Measurements from ENCODE around the gene ACOXL. TPM values are rescaled to one million over a fixed set of nuclear protein-coding genes. Genes with fewer than 3 reads are reported as not detected.

Gene ACOXL
- total RNA-seq, 3 donors from 2014 or later (not counting 1 experiment from before 2014, with no cell fraction given), result not detected

GRCh38 chr2:110751642-110752041 is 19.3 kb downstream of the ACOXL start:
- intact Hi-C loops (cut with micrococcal nuclease), result no loop called here
- 89% methylated on average over 1 of the region's 3 CpGs for WGBS (ENCODE audit: insufficient coverage)
- Histone ChIP-seq H3K27ac (ENCODE audit: low read length) (no peak overlapping the region), H3K27me3 (ENCODE audit: control insufficient read depth, insufficient read depth, low read length) (peaks cover 5% of the 10 kb centered on the region), H3K4me1 (ENCODE audit: control insufficient read depth, insufficient read depth, low read length) (peaks cover 13% of the 10 kb centered on the region), H3K36me3 (ENCODE audit: control insufficient read depth, insufficient read depth, low read length) (no peaks in the 10 kb centered on the region), H3K4me3 (ENCODE audit: low read length) (no peak overlapping the region), H3K9me3 (ENCODE audit: control insufficient read depth, insufficient read depth, low read length) (no peaks in the 10 kb centered on the region)
- Mint-ChIP-seq H3K27me3 (ENCODE audit: low read depth in 2 of 2) (peaks cover 21 to 25% of the 10 kb centered on the region in 2 donors), H3K9me3 (no peaks in the 10 kb centered on the region), H3K4me1 (peaks cover 12 to 18% of the 10 kb centered on the region in 2 donors), H3K36me3 (no peaks in the 10 kb centered on the region), H3K27ac (no peak overlapping the region), H3K4me3 (no peak overlapping the region)
- DNase-seq, result no peak
- TF ChIP-seq, protein P1, sequence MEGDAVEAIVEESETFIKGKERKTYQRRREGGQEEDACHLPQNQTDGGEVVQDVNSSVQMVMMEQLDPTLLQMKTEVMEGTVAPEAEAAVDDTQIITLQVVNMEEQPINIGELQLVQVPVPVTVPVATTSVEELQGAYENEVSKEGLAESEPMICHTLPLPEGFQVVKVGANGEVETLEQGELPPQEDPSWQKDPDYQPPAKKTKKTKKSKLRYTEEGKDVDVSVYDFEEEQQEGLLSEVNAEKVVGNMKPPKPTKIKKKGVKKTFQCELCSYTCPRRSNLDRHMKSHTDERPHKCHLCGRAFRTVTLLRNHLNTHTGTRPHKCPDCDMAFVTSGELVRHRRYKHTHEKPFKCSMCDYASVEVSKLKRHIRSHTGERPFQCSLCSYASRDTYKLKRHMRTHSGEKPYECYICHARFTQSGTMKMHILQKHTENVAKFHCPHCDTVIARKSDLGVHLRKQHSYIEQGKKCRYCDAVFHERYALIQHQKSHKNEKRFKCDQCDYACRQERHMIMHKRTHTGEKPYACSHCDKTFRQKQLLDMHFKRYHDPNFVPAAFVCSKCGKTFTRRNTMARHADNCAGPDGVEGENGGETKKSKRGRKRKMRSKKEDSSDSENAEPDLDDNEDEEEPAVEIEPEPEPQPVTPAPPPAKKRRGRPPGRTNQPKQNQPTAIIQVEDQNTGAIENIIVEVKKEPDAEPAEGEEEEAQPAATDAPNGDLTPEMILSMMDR (IDR thresholded peaks at IDR 0.05), result no peak
- ATAC-seq, result no peak

DNA sequence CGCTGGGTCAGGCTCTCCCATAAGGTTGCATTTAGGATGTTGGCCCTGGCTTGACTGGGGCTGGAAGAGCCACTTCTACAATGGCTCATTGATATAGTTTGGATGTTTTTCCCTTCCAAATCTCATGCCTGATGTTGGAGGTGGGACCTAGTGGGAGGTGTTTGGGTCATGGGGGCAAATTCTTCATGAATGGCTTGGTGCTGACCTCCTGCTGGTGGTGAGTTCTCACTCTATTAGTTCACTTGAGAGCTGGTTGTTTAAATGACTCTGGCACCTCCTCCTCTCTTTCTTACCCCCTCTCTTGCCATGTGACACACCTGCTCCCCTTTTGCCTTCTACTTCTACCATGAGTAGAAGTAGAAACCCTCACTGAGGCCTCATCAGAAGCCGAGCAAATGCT is 20.5 kb downstream of the ACOXL start:
- Mint-ChIP-seq H3K4me1 (peaks cover 10% of the 10 kb centered on the region in 2 donors), H3K27me3 (ENCODE audit: low read depth in 2 of 2) (peaks cover 25 to 27% of the 10 kb centered on the region in 2 donors), H3K4me3 (no peak overlapping the region), H3K27ac (no peak overlapping the region), H3K9me3 (no peaks in the 10 kb centered on the region), H3K36me3 (no peaks in the 10 kb centered on the region)
- H3K4me3 ChIP-seq (ENCODE audit: low read length), result no peak overlapping the region
- no peaks in the 10 kb centered on the region for H3K36me3 ChIP-seq (ENCODE audit: control insufficient read depth, insufficient read depth, low read length)
- no peak for ATAC-seq
- TF ChIP-seq, protein P1 (IDR thresholded peaks at IDR 0.05), result no peak
- H3K4me1 ChIP-seq (ENCODE audit: control insufficient read depth, insufficient read depth, low read length), result peaks cover 8% of the 10 kb centered on the region
- intact Hi-C loops (cut with micrococcal nuclease), result no loop called here
- WGBS (ENCODE audit: insufficient coverage), result 86% methylated on average over 2 of the region's 2 CpGs
- H3K9me3 ChIP-seq (ENCODE audit: control insufficient read depth, insufficient read depth, low read length), result no peaks in the 10 kb centered on the region
- H3K27me3 ChIP-seq (ENCODE audit: control insufficient read depth, insufficient read depth, low read length), result peaks cover 2% of the 10 kb centered on the region
- H3K27ac ChIP-seq (ENCODE audit: low read length), result no peak overlapping the region
- DNase-seq, result no peak

DNA sequence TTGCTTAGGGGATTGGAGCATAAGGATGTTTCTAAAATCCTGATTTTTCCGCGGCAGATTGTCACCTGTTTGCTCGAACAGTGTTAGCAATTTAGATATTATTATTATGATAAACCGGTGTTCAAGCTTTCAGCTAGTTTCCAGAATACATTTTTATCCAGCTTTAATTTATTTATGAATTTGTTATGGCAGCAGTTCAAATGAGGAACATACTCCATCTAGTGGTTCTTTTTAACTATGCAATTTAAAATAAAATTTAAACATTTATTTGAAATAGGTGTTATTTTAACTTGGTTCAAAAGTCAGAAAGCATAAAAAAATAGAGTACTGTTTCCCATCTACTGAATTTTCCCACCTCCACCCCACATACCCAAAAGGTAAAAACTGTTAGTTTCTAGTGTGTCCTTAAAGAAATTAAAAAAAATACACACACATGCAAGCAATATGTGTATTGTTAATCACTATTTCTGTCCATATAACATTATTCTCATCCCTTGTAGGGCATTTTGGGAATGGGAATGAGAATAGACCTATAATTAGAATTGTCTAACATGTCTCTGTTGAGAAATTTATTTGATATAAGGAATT is 23.2 kb downstream of the ACOXL start:
- Histone ChIP-seq H3K4me1 (ENCODE audit: control insufficient read depth, insufficient read depth, low read length) (no peaks in the 10 kb centered on the region), H3K36me3 (ENCODE audit: control insufficient read depth, insufficient read depth, low read length) (no peaks in the 10 kb centered on the region), H3K4me3 (ENCODE audit: low read length) (no peak overlapping the region), H3K9me3 (ENCODE audit: control insufficient read depth, insufficient read depth, low read length) (no peaks in the 10 kb centered on the region), H3K27me3 (ENCODE audit: control insufficient read depth, insufficient read depth, low read length) (peaks cover 3% of the 10 kb centered on the region), H3K27ac (ENCODE audit: low read length) (no peak overlapping the region)
- TF ChIP-seq, protein P1 (IDR thresholded peaks at IDR 0.05), result peak; percentile 72
- WGBS (ENCODE audit: insufficient coverage), result 80% methylated on average over 2 of the region's 4 CpGs
- peaks cover 30 to 36% of the 10 kb centered on the region in 2 donors for H3K27me3 Mint-ChIP-seq (ENCODE audit: low read depth in 2 of 2)
- no peak overlapping the region for H3K27ac Mint-ChIP-seq
- ATAC-seq (no peak), DNase-seq (peak in 1 of 2 donors; percentile 14)
- H3K9me3 Mint-ChIP-seq, result peaks cover 0 to 4% of the 10 kb centered on the region in 2 donors
- intact Hi-C loops (cut with micrococcal nuclease), result no loop called here
- no peaks in the 10 kb centered on the region for H3K4me1 Mint-ChIP-seq
- no peaks in the 10 kb centered on the region for H3K36me3 Mint-ChIP-seq
- no peak overlapping the region for H3K4me3 Mint-ChIP-seq

DNA sequence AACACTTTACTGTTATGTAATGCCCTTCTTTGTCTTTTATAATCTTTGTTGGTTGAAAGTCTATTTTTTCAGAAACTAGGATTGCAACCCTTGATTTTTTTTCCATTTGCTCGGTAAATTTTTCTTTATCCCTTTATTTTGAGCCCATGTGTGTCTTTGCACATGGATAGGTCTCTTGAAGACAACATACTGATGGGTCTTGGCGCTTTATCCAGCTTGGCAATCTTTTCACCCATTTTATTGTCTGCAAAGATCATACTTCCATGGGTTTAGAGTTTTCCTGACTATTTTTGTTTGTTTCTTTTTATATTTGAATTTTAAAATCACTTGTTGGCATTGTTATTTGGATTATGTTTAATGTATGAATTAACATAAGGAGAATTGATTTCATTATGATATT is 27.0 kb downstream of the ACOXL start:
- TF ChIP-seq, protein P1 (IDR thresholded peaks at IDR 0.05), result no peak
- WGBS (ENCODE audit: insufficient coverage), result 91% methylated on average over 1 of the region's 2 CpGs
- ATAC-seq (no peak), DNase-seq (no peak)
- no peaks in the 10 kb centered on the region for H3K4me1 ChIP-seq (ENCODE audit: control insufficient read depth, insufficient read depth, low read length)
- peaks cover 5% of the 10 kb centered on the region for H3K27me3 ChIP-seq (ENCODE audit: control insufficient read depth, insufficient read depth, low read length)
- H3K4me1 Mint-ChIP-seq, result no peaks in the 10 kb centered on the region
- H3K9me3 ChIP-seq (ENCODE audit: control insufficient read depth, insufficient read depth, low read length), result no peaks in the 10 kb centered on the region
- H3K4me3 Mint-ChIP-seq, result no peak overlapping the region
- H3K27ac Mint-ChIP-seq, result no peak overlapping the region
- intact Hi-C loops (cut with micrococcal nuclease), result no loop called here
- no peaks in the 10 kb centered on the region for H3K36me3 Mint-ChIP-seq
- H3K36me3 ChIP-seq (ENCODE audit: control insufficient read depth, insufficient read depth, low read length), result no peaks in the 10 kb centered on the region
- peaks cover 0 to 4% of the 10 kb centered on the region in 2 donors for H3K9me3 Mint-ChIP-seq
- no peak overlapping the region for H3K27ac ChIP-seq (ENCODE audit: low read length)
- H3K27me3 Mint-ChIP-seq (ENCODE audit: low read depth in 2 of 2), result peaks cover 33 to 57% of the 10 kb centered on the region in 2 donors
- H3K4me3 ChIP-seq (ENCODE audit: low read length), result no peak overlapping the region

All from natural killer cell (primary cell).